8988T (cell line): ENCODE results near the gene CDCA8.

Source experiments
- DNase-seq: peaks from one replicate; pipeline ENCODE4 v3.0.0; 2011

CDCA8 gene

DNA sequence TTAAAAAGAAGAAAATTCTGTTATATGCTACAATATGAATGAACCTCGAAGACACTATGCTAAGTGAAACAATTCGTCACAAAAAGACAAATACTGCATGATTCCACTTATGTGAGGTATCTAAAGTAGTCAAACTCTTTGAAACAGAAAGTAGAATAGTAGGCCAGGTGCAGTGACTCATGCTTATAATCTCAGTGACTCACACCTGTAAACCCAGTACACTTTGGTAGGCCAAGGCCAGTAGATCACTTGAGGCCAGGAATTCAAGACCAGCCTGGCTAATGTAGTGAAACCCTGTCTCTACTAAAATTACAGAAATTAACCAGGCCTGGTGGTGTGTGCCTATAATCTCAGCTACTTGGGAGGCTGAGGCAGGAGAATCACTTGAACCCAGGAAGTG lies 46.9 kb downstream of the CDCA8 start:
- no peak for DNase-seq

DNA sequence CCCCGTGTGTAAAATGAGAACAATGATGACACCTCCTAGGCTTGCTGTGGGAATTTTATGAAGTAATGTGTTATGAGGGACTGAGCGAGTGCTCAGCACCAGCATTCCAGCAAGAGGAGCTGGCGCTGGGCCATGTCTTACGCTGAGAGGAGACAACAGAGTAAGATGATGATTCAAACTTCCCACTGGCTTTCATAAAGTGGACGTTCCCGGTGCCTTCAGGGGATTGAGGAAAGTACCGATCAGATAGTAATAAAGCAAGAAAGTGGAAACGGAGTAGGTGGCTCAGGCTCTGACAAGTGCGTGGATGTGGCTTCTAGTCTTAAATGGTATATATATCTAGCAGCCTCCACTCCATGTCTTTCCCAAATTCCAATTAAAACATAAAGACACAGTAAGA lies 48.8 kb downstream of the CDCA8 start:
- no peak for DNase-seq

DNA sequence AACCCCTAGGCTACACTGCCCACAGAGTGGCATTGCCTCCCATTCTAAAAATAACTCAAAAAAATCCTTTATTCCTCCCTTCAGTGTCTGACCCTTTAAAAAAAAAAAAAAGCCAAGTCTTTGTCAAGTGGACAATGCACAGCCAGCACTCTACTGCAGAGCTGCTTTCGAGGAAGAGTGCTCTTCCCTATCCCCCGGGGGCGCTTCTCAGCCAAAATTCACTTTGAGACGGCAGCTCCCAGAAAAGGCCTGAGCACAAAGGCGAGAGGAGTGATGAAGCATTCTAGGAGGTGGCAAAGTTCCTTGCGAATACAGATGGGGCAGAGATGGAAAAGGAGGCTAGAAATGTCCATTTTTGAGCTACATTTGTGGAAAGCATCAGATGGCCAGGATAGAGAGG lies 49.3 kb downstream of the CDCA8 start:
- no peak for DNase-seq

DNA sequence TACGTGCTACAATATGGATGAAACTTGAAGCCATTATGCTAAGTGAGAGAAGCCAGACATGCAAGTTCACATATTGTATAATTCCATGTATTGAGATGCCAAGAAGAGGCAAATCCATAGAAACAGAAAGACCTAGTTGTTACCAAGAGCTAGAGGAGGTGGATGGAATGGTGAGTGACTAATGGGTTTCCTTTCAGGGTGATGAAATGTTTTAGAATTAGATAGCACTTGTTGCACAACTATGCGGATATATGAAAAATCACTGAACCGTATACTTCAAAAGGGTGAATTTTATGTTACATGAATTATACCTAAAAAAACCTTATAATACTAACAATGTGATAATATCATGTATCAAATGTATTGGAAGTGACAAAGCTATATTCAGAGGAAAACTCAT lies 54.5 kb downstream of the CDCA8 start:
- no peak for DNase-seq

DNA sequence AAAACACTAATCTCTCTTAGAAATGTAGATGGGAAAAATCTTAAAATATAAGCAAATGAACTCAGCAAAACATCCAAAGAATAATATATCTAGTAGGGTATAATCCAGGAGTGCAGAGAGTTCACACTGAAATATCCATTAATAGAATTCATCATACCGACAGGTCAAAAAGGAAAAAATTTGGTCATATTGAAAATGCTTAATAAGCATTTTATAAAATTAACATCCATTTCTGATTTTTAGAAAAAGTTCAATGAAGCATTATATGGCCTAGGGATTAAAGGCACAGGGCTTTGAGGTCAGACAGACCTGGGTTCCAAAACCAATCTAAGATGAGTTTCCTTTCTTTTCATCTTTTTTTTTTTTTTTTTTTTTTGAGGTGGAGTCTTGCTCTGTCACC lies 56.2 kb downstream of the CDCA8 start:
- DNase-seq = no peak

DNA sequence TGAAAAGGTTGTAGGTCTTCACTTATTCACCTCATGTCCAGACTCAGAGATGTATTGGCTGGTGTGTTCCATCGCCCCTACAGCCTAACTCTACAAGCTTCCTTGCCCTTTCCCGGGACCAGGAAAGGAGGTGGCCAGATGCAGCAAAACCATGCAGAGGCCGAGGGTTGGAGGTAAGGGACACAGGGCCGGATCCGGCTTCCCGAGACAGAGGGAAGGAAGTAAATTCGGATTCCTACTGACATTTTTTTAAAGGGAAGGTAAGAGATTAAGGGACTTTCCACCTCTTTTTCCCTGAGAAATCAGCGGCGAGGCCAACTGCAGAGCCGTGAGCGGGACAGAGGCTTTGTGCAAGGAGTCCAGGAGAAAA lies 59.9 kb downstream of the CDCA8 start:
- DNase-seq = no peak

DNA sequence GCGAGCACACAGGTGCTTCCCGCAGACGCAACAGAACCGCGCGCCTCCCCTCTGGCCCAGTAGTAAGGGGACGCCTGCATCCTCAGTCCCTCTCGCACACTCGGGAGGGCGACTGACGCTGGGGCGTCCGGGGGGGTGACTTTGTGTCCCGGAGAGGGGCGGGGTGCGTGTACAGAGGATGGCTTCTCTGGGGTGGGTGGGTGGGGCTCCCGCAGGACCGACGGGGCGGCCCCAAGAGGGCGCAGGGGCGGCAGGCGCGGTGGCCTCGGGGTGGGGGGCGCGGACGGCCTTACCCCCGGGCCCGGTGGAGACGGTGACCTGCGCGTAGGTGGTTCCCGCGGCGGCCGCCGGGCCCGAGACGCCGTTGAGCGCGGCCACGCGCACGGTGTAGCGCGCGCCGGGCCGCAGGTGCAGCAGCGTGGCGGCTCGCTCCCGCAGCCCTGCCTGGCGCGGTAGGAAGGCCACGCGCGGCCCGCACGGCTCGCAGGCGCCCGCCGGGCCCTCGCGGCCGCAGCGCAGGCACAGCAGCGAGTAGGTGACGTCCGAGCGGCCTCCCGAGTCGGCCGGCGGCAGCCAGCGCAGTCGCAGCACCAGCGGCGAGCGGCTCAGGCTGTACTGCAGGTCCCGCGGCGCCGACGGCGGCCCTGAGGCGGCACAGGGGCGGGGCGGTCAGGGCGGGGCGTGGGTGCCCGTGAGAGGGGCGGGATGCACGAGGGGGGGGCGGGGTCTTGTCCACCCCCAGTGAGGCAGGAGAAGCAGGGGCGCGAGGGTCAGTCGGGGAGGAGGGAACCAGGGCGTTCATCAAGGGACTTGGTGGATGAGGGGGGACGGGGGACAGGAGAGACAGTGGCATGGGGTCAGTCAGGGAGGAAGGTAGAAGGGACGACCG lies 60.5 kb downstream of the CDCA8 start:
- peak; percentile 93 for DNase-seq

DNA sequence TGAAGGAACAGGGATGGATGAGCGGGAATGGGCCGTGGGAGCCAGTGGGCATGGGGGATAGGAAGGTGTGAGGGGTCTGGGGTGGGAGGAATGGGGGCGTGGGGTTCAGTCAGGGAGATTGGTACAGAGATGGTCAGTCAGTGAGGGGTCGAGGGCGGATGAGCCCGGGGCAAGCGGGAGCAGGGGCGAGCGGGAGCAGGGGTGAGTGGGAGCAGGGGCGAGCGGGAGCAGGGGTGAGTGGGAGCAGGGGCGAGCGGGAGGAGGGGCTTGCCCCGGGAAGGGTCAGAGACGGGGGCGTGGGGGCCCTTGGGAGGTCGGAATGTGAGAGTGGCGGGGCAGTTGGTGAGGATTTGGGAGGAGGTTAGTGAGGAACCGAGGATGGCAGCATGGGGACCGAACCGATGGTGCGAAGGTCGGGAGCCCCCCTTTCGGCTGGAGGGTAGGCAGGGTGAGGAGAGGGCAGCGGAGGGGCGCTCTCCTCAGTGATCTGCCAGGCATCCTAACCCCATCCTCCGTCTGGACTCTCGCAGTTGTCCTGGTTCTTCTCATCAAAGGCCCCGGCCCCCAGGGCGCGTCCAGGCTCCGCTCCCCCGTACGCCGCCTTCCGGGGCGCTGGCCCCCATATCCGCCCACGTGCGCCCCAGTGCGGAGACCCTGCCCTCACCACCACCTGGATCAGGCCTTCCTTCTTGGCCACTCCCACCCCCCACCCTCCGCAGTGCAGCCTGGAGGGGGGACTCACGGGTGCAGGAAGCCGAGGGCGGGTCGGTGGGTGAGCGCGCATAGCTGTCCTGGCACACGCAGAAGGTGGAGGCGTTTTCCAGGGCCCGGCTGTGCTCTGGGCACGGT lies 61.4 kb downstream of the CDCA8 start:
- no peak for DNase-seq

DNA sequence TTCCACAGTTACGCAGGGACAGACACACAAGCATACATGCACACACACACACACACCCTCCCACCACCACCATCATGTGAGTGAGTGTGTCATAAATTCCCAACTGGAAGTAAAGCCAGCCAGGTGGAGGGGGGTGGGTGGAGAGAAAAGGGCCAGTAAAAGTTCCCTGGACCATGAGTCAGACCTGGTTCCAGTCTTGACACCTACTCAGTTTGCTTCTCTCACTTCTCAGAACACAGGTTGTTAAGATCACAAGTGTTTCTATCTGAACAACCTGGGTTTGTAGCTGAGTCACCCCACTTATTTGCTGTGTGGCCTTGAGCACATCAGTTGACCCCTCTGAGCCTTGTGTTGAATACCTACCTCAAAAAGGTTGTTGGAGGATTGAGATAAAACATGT lies 63.0 kb downstream of the CDCA8 start:
- no peak for DNase-seq

DNA sequence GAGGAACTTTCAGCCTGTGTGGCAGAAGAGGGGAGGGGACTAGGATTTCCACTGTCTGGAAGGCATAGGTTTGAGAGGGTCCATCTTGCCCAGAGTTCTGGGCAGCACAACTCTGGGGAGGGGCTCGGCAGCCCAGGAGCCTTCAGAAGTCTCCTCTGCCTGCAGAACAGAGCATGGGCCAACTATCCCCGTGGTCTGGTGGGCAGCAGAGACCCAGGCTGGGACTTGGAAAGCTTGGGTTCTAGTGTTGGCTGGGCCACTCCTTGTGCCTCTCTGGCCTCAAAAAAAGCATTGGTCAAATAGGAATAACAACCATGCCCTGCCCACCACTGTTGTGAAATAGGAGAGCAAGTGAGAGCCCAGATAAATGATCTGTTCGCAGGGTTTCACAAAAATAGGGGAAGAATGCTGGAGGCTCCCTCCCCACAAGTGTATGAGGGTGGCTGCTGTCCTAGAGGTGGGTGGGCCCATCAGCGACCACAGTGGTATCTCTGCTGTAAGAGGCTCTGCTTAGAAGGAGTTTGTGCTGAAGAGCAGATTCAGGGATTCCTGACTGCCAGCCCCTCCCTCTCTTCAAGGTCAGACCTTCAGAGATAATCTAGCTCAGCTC lies 63.7 kb downstream of the CDCA8 start:
- DNase-seq = no peak
